ENCODE measurements around the gene BBLN.
A peak's percentile ranks its signal among the peaks of the same experiment; 100 is the strongest.

The BBLN gene

GRCh38 chr9:128191406-128192046 lies 31.5 kb downstream of the BBLN start, which contains the start of gene CIZ1:
TSS of gene CIZ1 (minus strand) at chr9:128191572. CDS start at chr9:128190857, 715 bp downstream.
- DNase-seq (ENCODE audit: low spot score), result peak; percentile 73

DNA sequence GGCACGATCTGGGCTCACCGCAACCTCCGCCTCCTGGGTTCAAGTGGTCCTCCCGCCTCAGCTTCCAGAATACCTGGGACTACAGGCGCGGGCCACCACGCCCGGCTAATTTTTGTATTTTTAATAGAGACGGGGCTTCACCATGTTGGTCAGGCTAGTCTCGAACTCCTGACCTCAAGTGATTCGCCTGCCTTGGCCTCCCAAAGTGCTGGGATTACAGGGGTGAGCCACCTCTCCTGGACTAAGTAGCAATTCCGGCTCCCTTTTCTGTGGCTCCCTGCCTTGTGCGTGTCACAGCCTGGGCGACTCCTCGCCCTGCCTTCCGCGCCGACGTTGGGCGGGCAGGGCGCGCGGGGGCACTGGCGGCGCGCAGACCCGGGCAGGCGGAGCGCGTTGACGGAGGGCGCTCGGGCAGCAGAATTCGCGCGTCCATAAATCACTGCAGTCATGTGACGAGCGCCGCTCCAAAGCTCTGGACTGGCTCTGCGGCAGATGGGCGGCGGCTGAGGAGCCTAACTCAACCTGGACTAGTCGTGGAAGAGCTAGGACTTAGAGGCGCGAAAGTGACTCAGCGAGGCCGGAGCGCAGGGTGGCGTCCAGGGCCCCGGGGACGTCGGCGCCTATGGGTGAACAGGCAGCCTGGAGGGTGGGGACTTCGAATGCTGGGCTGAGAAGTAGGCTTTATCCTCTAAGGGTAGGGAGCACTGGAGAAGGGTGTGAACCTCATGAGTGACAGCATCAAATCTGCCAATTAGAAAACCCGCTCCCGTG lies 32.7 kb downstream of the BBLN start:
- DNase-seq (ENCODE audit: low spot score), result peak; percentile 55

- no peak for DNase-seq (ENCODE audit: low spot score)
These were observed 33.5 kb downstream of the BBLN start for GRCh38 chr9:128193469-128194096.

DNA sequence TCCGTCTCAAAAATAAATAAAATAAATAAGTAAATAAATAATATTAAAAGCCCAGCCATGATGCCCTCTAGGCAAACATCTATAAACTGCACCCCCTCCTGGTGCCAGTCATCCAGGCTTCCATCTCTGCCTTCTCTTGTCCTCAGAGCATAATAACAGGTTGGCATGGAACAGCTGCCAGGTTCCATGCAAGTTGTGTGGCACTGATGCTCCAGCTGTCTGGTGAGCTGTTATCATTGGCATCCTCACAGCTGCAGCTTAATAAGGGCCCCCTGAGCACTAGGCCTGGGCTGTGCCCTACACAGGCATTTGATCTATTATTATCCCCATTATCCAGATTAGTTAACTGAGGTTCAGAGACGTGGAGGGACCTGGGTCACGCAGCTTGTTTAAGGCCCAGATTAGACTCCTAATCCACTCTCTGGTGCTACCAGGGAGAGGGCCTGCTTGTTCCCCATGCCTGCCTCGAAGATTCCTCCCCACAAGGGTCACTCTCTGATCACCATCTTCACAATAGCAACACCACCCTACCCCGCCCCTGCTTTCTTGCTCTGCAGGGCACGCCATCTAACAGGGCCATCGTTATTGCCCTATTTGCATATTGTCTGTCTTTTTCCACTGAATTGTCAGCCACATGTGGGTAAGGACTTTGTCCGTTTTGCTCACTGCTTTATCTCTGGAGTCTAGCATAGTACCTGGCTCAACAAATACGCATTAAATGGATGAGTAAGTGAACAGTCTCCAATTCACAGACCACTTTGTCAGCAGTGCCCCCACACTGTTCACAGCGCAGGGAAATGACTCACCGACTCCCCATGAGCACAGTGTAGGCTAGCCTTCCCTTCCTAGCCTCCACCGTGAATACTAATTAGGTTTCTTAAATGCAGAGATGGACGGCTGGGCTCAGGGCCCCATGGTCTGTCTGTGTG lies 41.6 kb downstream of the BBLN start:
- DNase-seq (ENCODE audit: low spot score), result no peak

- DNase-seq (ENCODE audit: low spot score), result no peak
These were observed 42.6 kb downstream of the BBLN start for GRCh38 chr9:128202648-128203023.

- DNase-seq (ENCODE audit: low spot score), result peak; percentile 71
These were observed 43.1 kb downstream of the BBLN start, which contains the start of gene DNM1 for GRCh38 chr9:128203024-128203706. TSS of gene DNM1 (plus strand) at chr9:128203379. CDS start at chr9:128203471, 92 bp downstream.

- no peak for DNase-seq (ENCODE audit: low spot score)
These were observed 43.9 kb downstream of the BBLN start for GRCh38 chr9:128203707-128204551.

DNA sequence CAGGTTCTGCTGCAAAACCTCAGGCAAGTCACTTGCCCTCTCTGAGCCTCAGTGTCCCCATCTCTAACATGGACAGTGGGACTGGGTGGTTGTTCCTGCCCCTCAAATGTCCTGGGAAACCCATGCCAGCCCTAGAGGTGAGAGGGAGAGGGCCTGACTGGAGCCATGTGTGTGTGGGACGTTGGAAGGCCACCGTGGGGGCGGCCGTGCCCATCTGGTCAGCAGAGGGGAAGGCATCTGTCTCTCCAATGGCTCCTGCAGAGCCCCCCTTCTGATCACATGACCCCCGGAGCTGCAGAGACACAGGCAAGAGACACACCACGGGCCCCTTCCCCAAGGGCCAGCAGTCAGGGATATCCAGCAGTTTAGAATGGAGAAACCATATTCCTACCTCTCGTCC lies 44.8 kb downstream of the BBLN start:
- no peak for DNase-seq (ENCODE audit: low spot score)

DNA sequence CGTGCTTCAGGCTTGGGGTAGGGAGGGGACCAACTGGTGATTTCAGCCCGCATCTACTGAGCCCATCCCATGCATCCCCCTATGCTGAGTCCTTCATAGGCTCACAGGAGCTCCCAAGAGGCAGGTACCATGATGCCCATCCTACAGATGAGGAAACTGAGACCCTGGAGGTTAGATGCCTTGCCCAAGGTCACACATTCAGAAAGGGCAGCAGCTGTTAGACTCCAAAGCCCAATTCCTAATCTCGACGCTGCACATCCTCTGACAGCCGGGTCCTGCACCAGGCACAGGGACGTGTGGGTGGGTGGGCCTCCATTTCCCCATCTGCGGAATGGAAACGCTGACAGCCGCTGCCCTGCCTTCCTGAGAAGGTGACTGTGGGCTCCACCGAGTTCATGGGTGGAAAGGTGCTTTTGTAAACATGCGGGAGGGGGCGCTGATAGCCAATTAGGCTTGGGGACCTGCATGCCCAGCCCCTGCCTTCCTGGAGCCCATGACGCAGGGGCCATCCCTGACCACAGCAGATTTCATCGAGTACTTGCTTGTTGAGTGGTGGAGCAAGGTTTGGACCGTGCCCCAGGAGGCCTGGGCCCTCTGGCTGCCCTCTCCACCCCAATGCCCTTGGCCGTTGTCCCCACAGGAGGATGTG lies 45.4 kb downstream of the BBLN start:
- no peak for DNase-seq (ENCODE audit: low spot score)

DNA sequence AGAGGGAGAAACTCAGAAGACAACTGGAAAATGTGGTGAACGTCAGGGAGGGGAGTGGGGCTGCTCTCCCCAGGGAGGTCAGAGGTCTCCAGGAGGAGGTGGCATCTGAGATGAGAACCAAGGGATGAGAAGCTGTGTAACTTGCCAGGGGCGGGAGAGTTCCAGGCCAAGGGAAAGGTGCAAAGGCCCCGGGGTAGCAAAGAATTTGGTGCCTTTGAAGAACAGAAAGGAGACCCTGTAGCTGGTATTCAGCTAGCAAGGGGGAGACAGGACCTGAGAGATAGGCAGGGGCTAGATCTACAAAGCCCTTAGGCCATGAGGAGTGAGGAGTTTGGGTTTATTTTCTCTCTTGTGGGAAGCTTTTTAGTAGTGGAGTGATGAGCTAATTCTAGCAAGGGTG lies 46.4 kb downstream of the BBLN start:
- no peak for DNase-seq (ENCODE audit: low spot score)

DNA sequence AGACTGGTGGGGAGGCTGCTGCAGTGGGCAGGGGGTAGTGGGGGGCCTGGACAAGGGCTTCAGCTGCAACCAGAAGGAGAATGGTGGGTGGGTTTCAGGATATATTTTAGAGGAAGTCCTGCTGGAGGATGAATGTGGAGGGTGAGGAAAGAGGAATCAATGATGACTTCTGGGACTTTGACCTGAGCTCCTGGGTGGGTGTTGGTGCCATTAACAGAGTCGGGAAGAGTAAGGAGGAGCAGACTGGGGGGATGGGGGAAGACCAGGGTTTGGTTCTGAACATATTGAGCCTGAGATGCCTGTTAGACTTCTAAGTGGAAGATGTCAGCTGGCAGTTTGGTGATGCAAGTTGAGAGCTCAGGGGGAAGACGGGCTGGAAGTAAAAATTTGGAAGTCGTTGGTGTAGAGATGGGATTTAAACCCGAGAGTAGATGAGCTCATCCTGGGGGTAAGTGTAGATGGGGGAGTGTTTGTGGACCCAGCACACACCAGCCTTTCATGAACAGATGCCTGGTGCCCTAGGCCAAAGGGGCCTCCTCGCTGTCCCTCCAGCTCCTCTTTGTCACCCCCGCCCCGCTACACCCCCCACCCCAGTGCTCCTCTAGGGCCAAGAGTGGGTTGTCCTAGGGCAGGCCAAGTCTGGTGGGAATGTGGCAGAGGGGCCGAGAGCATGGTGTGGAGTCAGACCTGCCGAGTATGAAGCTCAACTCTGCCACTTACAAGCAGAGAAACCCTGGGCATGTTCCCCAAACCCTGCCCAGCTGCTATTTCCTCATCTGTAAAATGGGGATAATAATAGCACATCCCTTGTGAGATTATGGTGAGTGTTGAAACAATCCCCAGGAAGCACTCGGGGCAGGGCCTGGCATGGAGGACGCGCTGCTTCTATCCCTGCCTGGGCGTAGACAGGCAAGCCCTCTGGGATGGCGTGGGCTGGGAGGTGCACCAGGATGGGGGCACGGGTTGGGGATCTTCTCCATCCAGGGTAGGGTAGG lies 47.1 kb downstream of the BBLN start:
- no peak for DNase-seq (ENCODE audit: low spot score)

GRCh38 chr9:128208386-128208785 lies 48.3 kb downstream of the BBLN start:
- no peak for DNase-seq (ENCODE audit: low spot score)

GRCh38 chr9:128208946-128209669 lies 49.0 kb downstream of the BBLN start:
- no peak for DNase-seq (ENCODE audit: low spot score)

GRCh38 chr9:128211186-128211980 lies 51.3 kb downstream of the BBLN start:
- no peak for DNase-seq (ENCODE audit: low spot score)

DNA sequence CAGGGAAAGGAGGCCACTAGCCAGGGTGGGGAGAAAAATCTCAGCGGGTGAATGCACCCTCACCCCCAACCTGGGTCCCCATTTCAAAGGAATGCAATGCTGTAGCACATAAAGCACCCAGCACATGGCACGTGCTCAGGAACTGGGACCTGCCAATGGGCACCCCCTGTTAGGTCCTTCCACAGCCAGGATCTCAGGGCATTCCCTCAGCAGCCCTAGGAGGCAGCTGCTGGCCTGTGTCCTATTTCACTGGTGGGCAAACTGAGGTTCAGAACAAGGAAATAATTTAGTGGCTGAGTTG lies 51.9 kb downstream of the BBLN start:
- DNase-seq (ENCODE audit: low spot score), result no peak
